DOHH2 (cell line): ENCODE measurements around the gene HSPBP1.

Experiments
- H3F3A ChIP-seq: fragments of 200-600 bp; sonication (generic), shearing (Covaris generic); 2 replicates; pipeline ENCODE4 v1.6.0; 2016; ENCODE audit warnings: antibody characterized with exemption, mild to moderate bottlenecking; ENCODE audit not compliant: control insufficient read depth, insufficient read depth
- H3K27ac ChIP-seq: fragments of 200-600 bp; sonication (generic); 2 replicates; pipeline ENCODE4 v1.5.1; 2014; ENCODE audit warnings: low read depth, mild to moderate bottlenecking, low read length, moderate library complexity
- H3K27me3 ChIP-seq: fragments of 200-600 bp; sonication (generic); 2 replicates; pipeline ENCODE4 v1.6.1; 2014; ENCODE audit warnings: mild to moderate bottlenecking, low read length, mixed read lengths; ENCODE audit not compliant: control insufficient read depth
- H3K36me3 ChIP-seq: fragments of 200-600 bp; sonication (generic); 2 replicates; pipeline ENCODE4 v1.6.1; 2014; ENCODE audit warnings: mild to moderate bottlenecking, low read length, moderate library complexity, mixed read lengths; ENCODE audit not compliant: control insufficient read depth
- H3K4me1 ChIP-seq: fragments of 200-600 bp; sonication (generic); 2 replicates; pipeline ENCODE4 v1.6.1; 2014; ENCODE audit warnings: mild to moderate bottlenecking, low read length, mixed read lengths; ENCODE audit not compliant: control insufficient read depth
- H3K4me2 ChIP-seq: fragments of 200-600 bp; sonication (generic); 2 replicates; pipeline ENCODE4 v1.6.0; 2014; ENCODE audit warnings: mild to moderate bottlenecking, low read length, moderate library complexity
- H3K4me3 ChIP-seq: fragments of 200-600 bp; sonication (generic); 2 replicates; pipeline ENCODE4 v1.5.1; 2014; ENCODE audit warnings: mild to moderate bottlenecking, low read length, mixed read lengths
- H3K79me2 ChIP-seq: fragments of 200-600 bp; sonication (generic); 2 replicates; pipeline ENCODE4 v1.6.1; 2014; ENCODE audit warnings: mild to moderate bottlenecking, low read length, mixed read lengths; ENCODE audit not compliant: control insufficient read depth
- H3K9me2 ChIP-seq: fragments of 200-600 bp; sonication (generic); replicated peaks from 2 replicates; pipeline ENCODE4 v1.6.1; 2014; ENCODE audit warnings: mild to moderate bottlenecking, low read length, mixed read lengths; ENCODE audit not compliant: control insufficient read depth
- H3K9me3 ChIP-seq: fragments of 200-600 bp; sonication (generic); 2 replicates; pipeline ENCODE4 v1.6.1; 2014; ENCODE audit warnings: antibody characterized with exemption, low read length, mixed read lengths; ENCODE audit not compliant: control insufficient read depth, insufficient read depth
- H4K20me1 ChIP-seq: fragments of 200-600 bp; sonication (generic); 2 replicates; pipeline ENCODE4 v1.6.0; 2014; ENCODE audit warnings: low read depth, mild to moderate bottlenecking, antibody characterized with exemption, low read length, moderate library complexity; ENCODE audit not compliant: control insufficient read depth, insufficient read depth
- EZH2phosphoT487 ChIP-seq: fragments of 200-600 bp; sonication (generic); IDR thresholded peaks from 2 replicates; pipeline ENCODE4 v1.6.1; 2017; ENCODE audit warnings: borderline replicate concordance, mild to moderate bottlenecking, antibody characterized with exemption, low read length, moderate library complexity, mixed read lengths
- TF ChIP-seq, protein P1 (sequence below): fragments of 200-600 bp; sonication (generic); IDR thresholded peaks from one replicate; pipeline ENCODE4 v1.5.1; 2014; ENCODE audit warnings: antibody characterized with exemption, mild to moderate bottlenecking, low read depth, low read length; ENCODE audit not compliant: poor library complexity, severe bottlenecking

HSPBP1 gene

DNA sequence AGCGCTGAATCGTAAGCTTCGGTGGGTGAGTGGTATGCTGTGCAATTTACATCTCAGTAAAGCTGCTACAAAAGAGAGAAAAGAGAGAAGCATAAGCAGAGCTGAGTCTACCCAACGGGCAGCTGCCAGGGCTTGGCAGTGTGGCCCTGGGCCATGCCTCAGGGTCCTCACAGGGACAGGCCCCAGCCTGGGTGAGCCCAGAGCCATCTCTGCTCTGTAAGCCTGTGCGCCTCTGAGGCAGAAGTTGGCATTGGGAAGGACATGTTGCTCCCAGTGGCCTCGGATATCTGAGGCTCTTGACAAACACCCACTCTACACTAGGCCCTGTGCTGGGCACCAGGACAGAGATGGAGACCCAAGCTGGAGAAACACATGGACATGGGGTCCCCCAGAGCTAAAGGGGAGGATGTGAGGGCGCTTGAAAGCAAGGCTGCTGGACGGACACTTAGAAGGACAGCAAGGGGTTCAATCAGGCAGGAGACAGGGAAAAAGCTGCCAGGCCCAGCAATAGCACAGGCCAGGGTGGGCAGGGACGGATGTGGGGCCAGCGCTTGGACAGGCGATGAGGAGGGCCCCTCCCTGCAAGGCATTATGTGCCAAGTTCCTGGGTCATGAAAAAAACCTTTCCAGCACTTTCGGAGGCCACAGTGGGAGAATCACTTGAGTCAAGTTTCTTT lies 35.8 kb downstream of the HSPBP1 start:
- Histone ChIP-seq H3K9me2 (no peaks in the 10 kb centered on the region), H3F3A (no peaks in the 10 kb centered on the region), H3K4me2 (no peak overlapping the region), H3K27me3 (no peaks in the 10 kb centered on the region), H3K27ac (no peak overlapping the region), H3K4me1 (no peaks in the 10 kb centered on the region), H3K4me3 (no peak overlapping the region), H3K36me3 (peaks cover 95% of the 10 kb centered on the region), H3K79me2 (peaks cover 59% of the 10 kb centered on the region), H4K20me1 (peaks cover 21% of the 10 kb centered on the region; the same call in 1 of the 2 replicates), H3K9me3 (no peaks in the 10 kb centered on the region)
- TF ChIP-seq, protein P1, sequence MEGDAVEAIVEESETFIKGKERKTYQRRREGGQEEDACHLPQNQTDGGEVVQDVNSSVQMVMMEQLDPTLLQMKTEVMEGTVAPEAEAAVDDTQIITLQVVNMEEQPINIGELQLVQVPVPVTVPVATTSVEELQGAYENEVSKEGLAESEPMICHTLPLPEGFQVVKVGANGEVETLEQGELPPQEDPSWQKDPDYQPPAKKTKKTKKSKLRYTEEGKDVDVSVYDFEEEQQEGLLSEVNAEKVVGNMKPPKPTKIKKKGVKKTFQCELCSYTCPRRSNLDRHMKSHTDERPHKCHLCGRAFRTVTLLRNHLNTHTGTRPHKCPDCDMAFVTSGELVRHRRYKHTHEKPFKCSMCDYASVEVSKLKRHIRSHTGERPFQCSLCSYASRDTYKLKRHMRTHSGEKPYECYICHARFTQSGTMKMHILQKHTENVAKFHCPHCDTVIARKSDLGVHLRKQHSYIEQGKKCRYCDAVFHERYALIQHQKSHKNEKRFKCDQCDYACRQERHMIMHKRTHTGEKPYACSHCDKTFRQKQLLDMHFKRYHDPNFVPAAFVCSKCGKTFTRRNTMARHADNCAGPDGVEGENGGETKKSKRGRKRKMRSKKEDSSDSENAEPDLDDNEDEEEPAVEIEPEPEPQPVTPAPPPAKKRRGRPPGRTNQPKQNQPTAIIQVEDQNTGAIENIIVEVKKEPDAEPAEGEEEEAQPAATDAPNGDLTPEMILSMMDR = no peak

GRCh38 chr19:55242517-55242916 lies 37.4 kb downstream of the HSPBP1 start:
- Histone ChIP-seq H3K27me3 (no peaks in the 10 kb centered on the region), H4K20me1 (peaks cover 12% of the 10 kb centered on the region; the same call in 1 of the 2 replicates), H3K9me2 (no peaks in the 10 kb centered on the region), H3K4me3 (no peak overlapping the region), H3K9me3 (no peaks in the 10 kb centered on the region), H3K79me2 (peaks cover 45% of the 10 kb centered on the region), H3K4me2 (no peak overlapping the region), H3K27ac (no peak overlapping the region), H3F3A (no peaks in the 10 kb centered on the region), H3K36me3 (peaks cover 95% of the 10 kb centered on the region), H3K4me1 (no peaks in the 10 kb centered on the region)
- TF ChIP-seq EZH2phosphoT487 = no peak
- TF ChIP-seq, protein P1 = no peak

- no peaks in the 10 kb centered on the region for H3F3A ChIP-seq
- no peak overlapping the region for H3K4me3 ChIP-seq
- peaks cover 95% of the 10 kb centered on the region for H3K36me3 ChIP-seq
- peaks cover 40% of the 10 kb centered on the region for H3K79me2 ChIP-seq
- no peak overlapping the region for H3K4me2 ChIP-seq
- no peaks in the 10 kb centered on the region for H3K27me3 ChIP-seq
- no peaks in the 10 kb centered on the region for H3K4me1 ChIP-seq
- H4K20me1 ChIP-seq = peaks cover 9% of the 10 kb centered on the region; the same call in 1 of the 2 replicates
- TF ChIP-seq, protein P1 = no peak
- no peak for TF ChIP-seq EZH2phosphoT487
- no peaks in the 10 kb centered on the region for H3K9me2 ChIP-seq
- no peak overlapping the region for H3K27ac ChIP-seq
- H3K9me3 ChIP-seq = no peaks in the 10 kb centered on the region
Measured at GRCh38 chr19:55241935-55242464, 37.9 kb downstream of the HSPBP1 start.
